Measurements from ENCODE around the gene ZNF408.

Gene ZNF408

DNA sequence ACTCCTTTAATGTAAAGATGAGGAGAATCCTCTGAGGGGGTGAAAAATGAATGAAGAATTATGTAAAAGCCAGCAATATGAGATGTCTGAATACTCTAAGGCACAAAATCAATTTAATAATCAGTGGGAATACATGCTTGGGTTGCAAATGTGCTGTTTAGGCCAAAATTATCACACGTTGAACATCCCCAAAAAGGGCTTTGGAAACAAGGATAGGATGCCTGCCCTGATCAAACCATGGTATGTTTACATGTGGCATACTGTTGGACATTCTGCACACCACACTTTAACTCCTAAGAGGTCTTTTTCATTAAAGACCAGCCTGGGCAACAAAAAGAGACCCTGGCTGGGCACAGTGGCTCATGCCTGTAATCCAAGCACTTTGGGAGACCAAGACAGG, 44.5 kb downstream of the ZNF408 start:
- H3K4me3 ChIP-seq (ENCODE audit: low read depth, low read length) = no peak overlapping the region
- no peak for DNase-seq (ENCODE audit: low read depth)

DNA sequence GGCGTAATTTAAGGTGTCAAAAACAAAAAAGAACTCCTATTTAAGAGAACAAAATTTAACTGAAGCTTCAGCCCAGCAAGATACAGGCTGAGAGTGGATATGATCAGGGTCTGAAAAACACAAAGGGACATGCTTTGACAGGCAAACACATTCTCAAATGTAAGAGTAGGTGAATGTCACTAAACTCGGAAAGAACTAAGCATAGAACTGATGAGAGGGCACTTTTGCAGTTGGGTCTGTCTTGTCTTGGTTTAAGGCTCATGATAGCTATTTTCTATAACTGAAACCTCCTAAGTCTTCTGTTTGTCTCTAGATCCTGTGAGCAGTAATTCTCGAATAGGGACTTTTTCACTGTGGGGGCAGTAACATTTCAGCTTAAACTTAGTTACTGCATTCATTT, 45.2 kb downstream of the ZNF408 start:
- H3K4me3 ChIP-seq (ENCODE audit: low read depth, low read length) = no peak overlapping the region
- DNase-seq (ENCODE audit: low read depth) = no peak

DNA sequence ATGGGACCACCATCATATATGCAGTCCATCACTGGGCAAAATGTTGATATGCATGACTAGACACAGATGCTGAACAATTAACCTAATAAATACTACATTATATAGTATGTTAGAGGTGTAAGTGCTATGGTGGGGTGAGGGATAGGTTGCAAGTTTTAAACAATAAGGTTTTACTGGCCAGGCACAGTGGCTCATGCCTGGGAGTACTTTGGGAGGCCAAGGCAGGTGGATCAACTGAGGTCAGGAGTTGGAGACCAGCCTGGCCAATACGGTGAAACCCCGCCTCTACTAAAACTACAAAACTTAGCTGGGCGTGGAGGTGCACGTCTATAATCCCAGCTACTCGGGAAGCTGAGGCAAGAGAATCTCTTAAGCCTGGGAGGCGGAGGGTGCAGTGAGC, 46.3 kb downstream of the ZNF408 start:
- DNase-seq (ENCODE audit: low read depth) = no peak

More for the DNA sequence above, 46.3 kb downstream of the ZNF408 start:
- H3K4me3 ChIP-seq (ENCODE audit: low read depth, low read length) = no peak overlapping the region

All from skeletal muscle cell (primary cell).